Cardiac fibroblast (primary cell): ENCODE measurements around the gene IL27RA.

Experiments used
- DNase-seq, 2 donors: peaks; one replicate each; pipeline versions ENCODE4 v3.0.0 to v3.0.0-alpha.2; 2010; ENCODE audit warnings: low read depth in 2 of 2
- H3K4me3 ChIP-seq, 2 donors: replicated peaks in 1 of 2; 1 replicate in 1 of 2; 2 replicates in 1 of 2; pipeline ENCODE4 v1.5.1; 2011; ENCODE audit warnings: low read depth in 2 of 2, low read length in 2 of 2, mild to moderate bottlenecking in 2 of 2, moderate library complexity in 1 of 2
- TF ChIP-seq, protein P1 (sequence below): IDR thresholded peaks from one replicate; pipeline ENCODE4 v1.5.1; 2011; ENCODE audit warnings: low read depth, mild to moderate bottlenecking, low read length, inconsistent platforms

Gene IL27RA

DNA sequence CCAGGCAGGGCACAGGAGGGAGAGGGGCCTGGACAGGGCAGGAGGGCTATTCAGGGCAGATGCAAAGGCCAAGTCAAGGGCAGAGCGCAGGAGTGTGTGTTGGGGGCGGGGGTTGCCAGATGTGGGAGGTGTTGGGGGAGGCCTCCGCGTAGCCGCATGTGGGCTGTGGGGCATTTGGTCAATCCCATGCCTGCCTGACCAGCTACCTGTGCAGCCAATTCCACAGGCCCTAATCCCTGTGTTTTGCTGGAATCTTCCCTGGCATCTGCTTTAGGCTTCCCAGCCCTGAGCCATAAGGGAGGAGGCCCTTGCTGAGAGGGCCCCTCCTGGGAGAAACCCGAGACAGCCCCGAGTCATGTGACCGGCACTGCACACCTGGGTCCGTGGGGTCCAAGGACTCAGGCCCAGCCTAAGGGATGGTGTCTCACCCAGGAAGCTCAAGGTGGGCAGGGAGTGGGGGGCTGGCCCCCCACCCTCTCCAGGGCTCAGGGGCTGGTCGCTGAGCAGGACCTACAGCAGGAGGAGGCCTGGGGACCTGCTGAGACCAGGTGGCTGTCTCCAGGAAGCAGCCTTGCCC lies 45.7 kb upstream of the IL27RA start:
- TF ChIP-seq, protein P1, sequence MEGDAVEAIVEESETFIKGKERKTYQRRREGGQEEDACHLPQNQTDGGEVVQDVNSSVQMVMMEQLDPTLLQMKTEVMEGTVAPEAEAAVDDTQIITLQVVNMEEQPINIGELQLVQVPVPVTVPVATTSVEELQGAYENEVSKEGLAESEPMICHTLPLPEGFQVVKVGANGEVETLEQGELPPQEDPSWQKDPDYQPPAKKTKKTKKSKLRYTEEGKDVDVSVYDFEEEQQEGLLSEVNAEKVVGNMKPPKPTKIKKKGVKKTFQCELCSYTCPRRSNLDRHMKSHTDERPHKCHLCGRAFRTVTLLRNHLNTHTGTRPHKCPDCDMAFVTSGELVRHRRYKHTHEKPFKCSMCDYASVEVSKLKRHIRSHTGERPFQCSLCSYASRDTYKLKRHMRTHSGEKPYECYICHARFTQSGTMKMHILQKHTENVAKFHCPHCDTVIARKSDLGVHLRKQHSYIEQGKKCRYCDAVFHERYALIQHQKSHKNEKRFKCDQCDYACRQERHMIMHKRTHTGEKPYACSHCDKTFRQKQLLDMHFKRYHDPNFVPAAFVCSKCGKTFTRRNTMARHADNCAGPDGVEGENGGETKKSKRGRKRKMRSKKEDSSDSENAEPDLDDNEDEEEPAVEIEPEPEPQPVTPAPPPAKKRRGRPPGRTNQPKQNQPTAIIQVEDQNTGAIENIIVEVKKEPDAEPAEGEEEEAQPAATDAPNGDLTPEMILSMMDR, result no peak
- H3K4me3 ChIP-seq, result no peak overlapping the region
- no peak for DNase-seq

GRCh38 chr19:13986348-13986904 lies 45.1 kb upstream of the IL27RA start:
- no peak overlapping the region for H3K4me3 ChIP-seq
- peak; percentile 76 to 77 for DNase-seq
- TF ChIP-seq, protein P1, result no peak

GRCh38 chr19:13987101-13987890 lies 44.3 kb upstream of the IL27RA start:
- TF ChIP-seq, protein P1, result no peak
- no peak for DNase-seq

GRCh38 chr19:13989487-13989886 lies 42.1 kb upstream of the IL27RA start:
- DNase-seq, result no peak
- no peak overlapping the region for H3K4me3 ChIP-seq
- TF ChIP-seq, protein P1, result no peak

More at GRCh38 chr19:13987101-13987890, 44.3 kb upstream of the IL27RA start:
- H3K4me3 ChIP-seq, result no peak overlapping the region

DNA sequence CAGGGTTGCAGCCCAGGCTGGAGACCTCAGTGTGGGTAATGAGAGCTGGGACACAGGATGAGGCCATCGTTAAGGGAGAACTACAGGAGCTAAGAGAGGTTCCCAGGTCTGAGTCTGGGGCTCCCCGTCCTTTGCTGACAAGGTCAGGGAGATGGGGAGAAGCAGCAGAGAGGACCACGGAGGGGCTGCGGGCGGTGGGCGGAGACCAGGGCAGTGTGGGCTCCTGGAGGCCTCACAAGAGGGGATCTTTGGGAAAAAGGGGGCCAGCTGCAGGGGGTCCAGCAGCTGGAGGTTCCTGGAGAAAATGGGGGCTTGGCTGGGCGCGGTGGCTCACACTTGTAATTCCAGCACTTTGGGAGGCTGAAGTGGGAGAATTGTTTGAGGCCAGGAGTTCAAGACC lies 41.5 kb upstream of the IL27RA start:
- H3K4me3 ChIP-seq, result no peak overlapping the region
- DNase-seq, result no peak
- TF ChIP-seq, protein P1, result no peak

DNA sequence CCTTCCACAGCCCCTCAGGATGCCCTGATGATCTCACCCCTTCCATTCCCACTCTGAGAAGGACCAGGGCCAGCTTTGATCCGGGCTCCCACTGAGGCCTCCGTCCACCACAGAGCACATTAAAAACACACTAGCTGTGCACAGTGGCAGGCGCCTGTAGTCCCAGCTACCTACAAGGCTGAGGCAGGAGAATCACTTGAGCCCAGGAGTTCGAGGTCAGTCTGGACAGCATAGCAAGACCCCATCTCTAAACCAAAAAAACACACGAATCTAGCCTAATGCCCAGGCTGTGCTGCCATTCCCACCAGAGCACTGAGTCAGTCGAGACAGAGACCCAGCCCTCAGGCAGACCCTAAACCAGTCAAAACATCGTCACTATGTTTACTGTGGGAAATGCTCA lies 39.5 kb upstream of the IL27RA start:
- no peak overlapping the region for H3K4me3 ChIP-seq
- DNase-seq, result no peak
- TF ChIP-seq, protein P1, result no peak
